HUES6 (cell line): ENCODE data around the gene TENT4B.

Experiments used
- H3K27ac ChIP-seq: 2 replicates; pipeline ENCODE4 v1.7.0; 2013; ENCODE audit warnings: low read depth, mild to moderate bottlenecking, low read length, inconsistent platforms
- H3K27me3 ChIP-seq: 2 replicates; pipeline ENCODE4 v1.6.1; 2013; ENCODE audit warnings: low read length; ENCODE audit not compliant: control insufficient read depth, insufficient read depth
- H3K36me3 ChIP-seq: 2 replicates; pipeline ENCODE4 v1.6.1; 2013; ENCODE audit warnings: low read length; ENCODE audit not compliant: control insufficient read depth, insufficient read depth
- H3K4me1 ChIP-seq: 2 replicates; pipeline ENCODE4 v1.6.1; 2013; ENCODE audit warnings: low read length; ENCODE audit not compliant: control insufficient read depth, insufficient read depth
- H3K4me3 ChIP-seq: 2 replicates; pipeline ENCODE4 v1.5.1; 2013; ENCODE audit warnings: low read depth, low read length
- H3K9ac ChIP-seq: one replicate; pipeline ENCODE4 v1.6.1; 2013; ENCODE audit warnings: mild to moderate bottlenecking, low read length
- H3K9me3 ChIP-seq: 2 replicates; pipeline ENCODE4 v1.6.1; 2013; ENCODE audit warnings: low read depth, low read length; ENCODE audit not compliant: control insufficient read depth, insufficient read depth

TENT4B gene

GRCh38 chr16:50195756-50196155 lies 42.6 kb downstream of the TENT4B start:
- no peak overlapping the region for H3K27ac ChIP-seq
- H3K9me3 ChIP-seq: no peaks in the 10 kb centered on the region
- H3K36me3 ChIP-seq: no peaks in the 10 kb centered on the region
- no peaks in the 10 kb centered on the region for H3K27me3 ChIP-seq
- no peak overlapping the region for H3K9ac ChIP-seq
- no peak overlapping the region for H3K4me3 ChIP-seq
- H3K4me1 ChIP-seq: no peaks in the 10 kb centered on the region

DNA sequence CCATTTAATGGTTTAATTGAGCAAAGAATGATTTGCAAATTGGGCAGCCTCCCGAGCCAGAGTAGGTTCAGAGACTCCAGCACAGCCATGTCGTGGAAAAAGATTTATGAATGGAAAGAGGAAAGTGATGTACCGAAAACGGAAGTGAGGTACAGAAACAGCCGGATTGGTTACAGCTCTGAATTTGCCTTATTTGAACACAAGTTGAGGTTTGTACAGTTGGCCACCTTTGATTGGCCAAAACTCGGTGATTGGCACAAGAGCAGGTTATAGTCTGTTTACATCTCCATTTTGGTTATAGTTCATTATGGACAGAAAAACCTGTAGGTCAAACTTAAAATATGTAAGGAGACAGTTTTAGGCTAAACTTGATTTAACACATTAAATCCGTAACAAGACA lies 44.5 kb downstream of the TENT4B start:
- no peak overlapping the region for H3K4me3 ChIP-seq
- no peak overlapping the region for H3K27ac ChIP-seq
- H3K9ac ChIP-seq: no peak overlapping the region

DNA sequence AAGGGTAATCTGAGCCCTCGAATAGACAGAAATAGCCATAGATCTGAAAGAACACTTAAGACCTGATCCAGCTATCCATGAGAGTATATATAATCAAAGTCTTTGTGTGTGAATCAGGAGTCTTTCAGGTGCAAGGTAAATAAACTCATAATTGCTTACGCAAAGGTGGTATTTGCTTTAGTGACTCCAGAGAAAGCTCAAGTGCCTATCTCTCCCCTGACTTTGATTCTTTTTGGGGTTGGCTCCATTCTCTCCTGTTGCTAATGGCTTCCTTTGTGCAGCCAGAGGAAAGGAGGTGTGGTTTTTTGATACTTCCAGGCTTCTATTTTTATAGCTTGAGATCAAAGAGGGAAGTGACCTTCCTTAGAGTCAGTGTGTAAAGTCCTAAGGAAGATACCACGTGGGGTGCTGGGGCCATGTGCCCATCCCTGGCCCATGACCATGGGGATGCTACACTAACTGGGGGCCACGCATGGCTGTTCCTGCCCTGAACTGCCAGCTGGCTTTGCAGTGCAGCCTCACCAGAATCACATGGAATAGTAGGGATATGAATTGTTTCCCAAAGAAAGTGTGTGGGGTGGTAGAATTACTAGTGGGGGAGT lies 45.8 kb downstream of the TENT4B start:
- peaks cover 15% of the 10 kb centered on the region for H3K4me1 ChIP-seq
- H3K9ac ChIP-seq: no peak overlapping the region
- H3K27me3 ChIP-seq: no peaks in the 10 kb centered on the region
- H3K9me3 ChIP-seq: no peaks in the 10 kb centered on the region
- no peak overlapping the region for H3K27ac ChIP-seq
- H3K4me3 ChIP-seq: no peak overlapping the region
- no peaks in the 10 kb centered on the region for H3K36me3 ChIP-seq

More for the DNA sequence above, 44.5 kb downstream of the TENT4B start:
- H3K27me3 ChIP-seq: no peaks in the 10 kb centered on the region
- H3K4me1 ChIP-seq: peaks cover 2% of the 10 kb centered on the region; the same call in 1 of the 2 replicates
- H3K36me3 ChIP-seq: no peaks in the 10 kb centered on the region
- no peaks in the 10 kb centered on the region for H3K9me3 ChIP-seq

- peaks cover 16% of the 10 kb centered on the region for H3K4me1 ChIP-seq
- no peak overlapping the region for H3K4me3 ChIP-seq
- no peaks in the 10 kb centered on the region for H3K36me3 ChIP-seq
- H3K9me3 ChIP-seq: no peaks in the 10 kb centered on the region
- H3K27me3 ChIP-seq: no peaks in the 10 kb centered on the region
- no peak overlapping the region for H3K27ac ChIP-seq
- H3K9ac ChIP-seq: no peak overlapping the region
These were observed 48.7 kb downstream of the TENT4B start for GRCh38 chr16:50201787-50202186.

GRCh38 chr16:50202926-50203624 lies 50.0 kb downstream of the TENT4B start:
- no peaks in the 10 kb centered on the region for H3K27me3 ChIP-seq
- peaks cover 16% of the 10 kb centered on the region for H3K4me1 ChIP-seq
- no peak overlapping the region for H3K4me3 ChIP-seq
- peak overlapping the region; percentile 76 for H3K27ac ChIP-seq
- no peaks in the 10 kb centered on the region for H3K9me3 ChIP-seq
- H3K9ac ChIP-seq: no peak overlapping the region
- H3K36me3 ChIP-seq: no peaks in the 10 kb centered on the region

DNA sequence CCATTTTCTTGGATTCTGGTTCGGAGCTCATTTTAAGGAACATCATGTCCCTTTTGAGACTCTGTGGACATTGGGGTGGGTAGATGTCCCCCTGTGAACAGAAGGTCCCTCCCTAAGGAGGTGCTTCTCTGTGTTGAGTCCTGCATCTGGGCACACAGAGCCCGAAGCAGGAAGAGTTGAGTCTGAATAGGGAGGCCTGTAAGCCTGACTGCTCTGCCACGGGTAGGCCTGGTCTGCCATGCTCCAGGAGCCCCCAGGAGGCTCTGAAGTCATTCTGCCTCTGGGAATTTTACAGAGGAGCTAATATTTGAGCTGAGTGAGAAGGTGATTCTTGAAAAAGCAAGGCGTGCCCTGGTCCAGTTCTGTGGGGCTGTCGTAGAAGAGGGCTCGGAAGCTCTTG lies 50.6 kb downstream of the TENT4B start:
- Histone ChIP-seq H3K27me3 (no peaks in the 10 kb centered on the region), H3K4me3 (no peak overlapping the region), H3K36me3 (no peaks in the 10 kb centered on the region), H3K4me1 (peaks cover 16% of the 10 kb centered on the region), H3K9ac (no peak overlapping the region), H3K9me3 (no peaks in the 10 kb centered on the region), H3K27ac (peak overlapping the region; percentile 60)

- Histone ChIP-seq H3K9me3 (no peaks in the 10 kb centered on the region), H3K9ac (no peak overlapping the region), H3K36me3 (no peaks in the 10 kb centered on the region), H3K4me3 (no peak overlapping the region), H3K4me1 (peaks cover 16% of the 10 kb centered on the region), H3K27ac (no peak overlapping the region), H3K27me3 (no peaks in the 10 kb centered on the region)
These were observed 51.5 kb downstream of the TENT4B start for GRCh38 chr16:50204453-50205108.

DNA sequence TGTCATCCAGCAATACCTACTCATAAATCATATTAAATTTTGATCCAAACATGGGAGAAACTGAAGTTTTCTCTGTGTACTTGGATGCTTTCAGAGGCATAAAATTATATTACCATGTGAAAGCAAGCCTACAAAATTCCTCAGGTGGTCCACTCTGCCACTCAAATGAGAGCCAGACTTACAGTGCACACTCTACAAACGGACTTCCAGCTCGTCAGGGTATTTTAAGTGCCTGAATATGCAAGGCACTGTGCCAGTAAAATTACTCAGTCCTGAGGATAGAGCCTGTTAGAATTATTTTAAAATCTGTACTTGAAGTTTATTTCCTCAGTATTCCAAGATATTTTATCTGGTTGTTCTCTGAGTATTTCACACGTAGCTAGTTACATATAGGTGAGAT lies 54.5 kb downstream of the TENT4B start:
- peaks cover 20% of the 10 kb centered on the region for H3K4me1 ChIP-seq
- H3K27ac ChIP-seq: no peak overlapping the region
- no peaks in the 10 kb centered on the region for H3K27me3 ChIP-seq
- H3K9ac ChIP-seq: no peak overlapping the region
- no peaks in the 10 kb centered on the region for H3K9me3 ChIP-seq
- H3K4me3 ChIP-seq: no peak overlapping the region
- H3K36me3 ChIP-seq: peaks cover 14% of the 10 kb centered on the region; the same call in 1 of the 2 replicates

GRCh38 chr16:50208460-50208931 lies 55.4 kb downstream of the TENT4B start:
- Histone ChIP-seq H3K4me3 (no peak overlapping the region), H3K27me3 (no peaks in the 10 kb centered on the region), H3K9me3 (no peaks in the 10 kb centered on the region), H3K36me3 (peaks cover 16% of the 10 kb centered on the region; the same call in 1 of the 2 replicates), H3K9ac (no peak overlapping the region), H3K27ac (no peak overlapping the region), H3K4me1 (peaks cover 11% of the 10 kb centered on the region)

DNA sequence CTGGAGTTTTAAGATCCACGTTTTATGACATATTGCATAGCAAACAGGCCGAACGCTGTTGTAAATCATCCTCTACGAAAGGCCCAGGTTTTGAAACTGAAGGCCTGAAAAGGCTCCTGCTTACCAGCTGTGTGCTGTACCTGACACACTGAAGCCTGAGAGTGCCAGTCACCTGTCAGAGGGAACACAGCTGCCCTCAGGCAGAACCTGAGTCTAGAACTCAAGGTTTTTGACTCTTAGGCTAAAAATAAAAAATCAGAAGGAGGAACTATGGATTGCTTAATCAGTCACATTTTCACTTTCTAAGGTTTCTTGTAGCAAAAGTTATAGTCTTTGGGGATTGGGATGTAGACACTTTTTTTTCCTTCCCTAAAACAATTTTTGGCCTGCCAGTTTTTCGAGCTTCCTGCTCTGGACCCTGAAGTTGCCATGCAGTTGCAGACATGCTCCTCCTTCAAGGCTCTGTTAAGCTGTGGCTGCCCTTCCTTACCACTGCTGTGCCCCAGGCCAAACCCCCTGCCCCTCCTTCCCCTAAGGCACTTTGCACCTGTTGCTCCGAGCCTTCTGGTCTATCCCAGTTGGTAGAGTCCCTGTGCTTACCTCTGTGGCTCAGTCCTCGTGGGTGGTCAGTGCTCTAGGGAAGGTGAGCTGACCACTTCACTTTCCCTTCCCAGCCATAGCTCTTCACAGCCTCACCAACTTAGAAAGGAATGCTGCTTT lies 56.6 kb downstream of the TENT4B start:
- H3K4me1 ChIP-seq: peaks cover 7% of the 10 kb centered on the region
- H3K27me3 ChIP-seq: no peaks in the 10 kb centered on the region
- H3K27ac ChIP-seq: no peak overlapping the region
- peaks cover 19% of the 10 kb centered on the region for H3K36me3 ChIP-seq
- no peak overlapping the region for H3K9ac ChIP-seq
- no peak overlapping the region for H3K4me3 ChIP-seq
- H3K9me3 ChIP-seq: no peaks in the 10 kb centered on the region
